Memory B cell (primary cell): ENCODE results near the gene DTX4.

Source experiments
- ATAC-seq: fragments of 150-1000 bp; cut with Tn5 transposase; 2 replicates; pipeline ENCODE4 v1.10.0; 2021; ENCODE audit warnings: low read depth, mild to moderate bottlenecking, moderate library complexity
- DNase-seq, 2 donors: peaks; one replicate each; pipeline ENCODE4 v3.0.0; 2022; ENCODE audit warnings: low spot score in 2 of 2
- H3K27ac Mint-ChIP-seq: one replicate; pipeline ENCODE4 v1.8.0; 2022; ENCODE audit warnings: mild to moderate bottlenecking, moderate library complexity, mixed read lengths
- H3K27me3 Mint-ChIP-seq: one replicate; pipeline ENCODE4 v1.8.0; 2022; ENCODE audit warnings: mixed read lengths
- H3K36me3 Mint-ChIP-seq: one replicate; pipeline ENCODE4 v1.8.0; 2022; ENCODE audit warnings: mild to moderate bottlenecking, mixed read lengths
- H3K4me1 Mint-ChIP-seq: one replicate; pipeline ENCODE4 v1.8.0; 2022; ENCODE audit warnings: mixed read lengths
- H3K4me3 Mint-ChIP-seq: one replicate; pipeline ENCODE4 v1.8.0; 2022; ENCODE audit warnings: mild to moderate bottlenecking, moderate library complexity, mixed read lengths
- H3K9me3 Mint-ChIP-seq: one replicate; pipeline ENCODE4 v1.8.0; 2022; ENCODE audit warnings: mixed read lengths

The DTX4 gene

DNA sequence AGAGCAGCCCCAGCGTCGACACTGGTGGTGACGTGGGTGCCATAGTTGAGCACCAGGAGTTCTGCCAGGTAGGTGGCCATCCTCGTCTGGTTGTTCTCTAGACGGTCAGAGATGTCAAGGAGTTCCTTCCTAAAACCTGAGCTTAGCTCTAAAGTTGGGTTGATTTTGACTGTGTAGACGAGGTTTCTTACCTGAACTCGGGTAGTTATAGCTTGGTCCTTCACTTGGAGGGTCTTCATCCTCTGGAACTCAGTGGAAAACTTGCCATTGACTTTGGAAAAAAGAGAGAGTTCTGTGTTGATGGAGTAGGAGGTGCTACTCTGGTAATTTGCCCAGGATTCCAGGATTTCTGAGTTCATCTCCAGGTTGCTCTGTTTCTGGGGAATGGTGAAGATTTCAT is 40.3 kb downstream of the DTX4 start:
- Mint-ChIP-seq H3K27ac (peak overlapping the region; percentile 96), H3K4me3 (peak overlapping the region; percentile 92), H3K9me3 (no peaks in the 10 kb centered on the region), H3K27me3 (no peaks in the 10 kb centered on the region), H3K36me3 (peaks cover 24% of the 10 kb centered on the region), H3K4me1 (peaks cover 41% of the 10 kb centered on the region)
- no peak for DNase-seq
- ATAC-seq: no peak

- peaks cover 2% of the 10 kb centered on the region for H3K9me3 Mint-ChIP-seq
- H3K4me3 Mint-ChIP-seq: peak within 1 kb of the TSS; percentile 92
- peak within 1 kb of the TSS; percentile 96 for H3K27ac Mint-ChIP-seq
- H3K4me1 Mint-ChIP-seq: peaks cover 41% of the 10 kb centered on the region
- DNase-seq: peak; percentile 34 to 48
- H3K27me3 Mint-ChIP-seq: no peaks in the 10 kb centered on the region
- peak; percentile 34 for ATAC-seq
- H3K36me3 Mint-ChIP-seq: peaks cover 19% of the 10 kb centered on the region
These were observed 41.1 kb downstream of the DTX4 start, which contains the start of gene MPEG1 for GRCh38 chr11:59212744-59213631. Gene MPEG1, minus strand, starts transcription at chr11:59212927. Its CDS starts 62 bp downstream, at chr11:59212865.

- ATAC-seq: no peak
- H3K27ac Mint-ChIP-seq: peak overlapping the region; percentile 45
- H3K36me3 Mint-ChIP-seq: peaks cover 14% of the 10 kb centered on the region
- H3K4me3 Mint-ChIP-seq: no peak overlapping the region
- no peaks in the 10 kb centered on the region for H3K27me3 Mint-ChIP-seq
- peaks cover 40% of the 10 kb centered on the region for H3K4me1 Mint-ChIP-seq
- no peak for DNase-seq
- H3K9me3 Mint-ChIP-seq: peaks cover 2% of the 10 kb centered on the region
These were observed 42.4 kb downstream of the DTX4 start for GRCh38 chr11:59214141-59214893.

DNA sequence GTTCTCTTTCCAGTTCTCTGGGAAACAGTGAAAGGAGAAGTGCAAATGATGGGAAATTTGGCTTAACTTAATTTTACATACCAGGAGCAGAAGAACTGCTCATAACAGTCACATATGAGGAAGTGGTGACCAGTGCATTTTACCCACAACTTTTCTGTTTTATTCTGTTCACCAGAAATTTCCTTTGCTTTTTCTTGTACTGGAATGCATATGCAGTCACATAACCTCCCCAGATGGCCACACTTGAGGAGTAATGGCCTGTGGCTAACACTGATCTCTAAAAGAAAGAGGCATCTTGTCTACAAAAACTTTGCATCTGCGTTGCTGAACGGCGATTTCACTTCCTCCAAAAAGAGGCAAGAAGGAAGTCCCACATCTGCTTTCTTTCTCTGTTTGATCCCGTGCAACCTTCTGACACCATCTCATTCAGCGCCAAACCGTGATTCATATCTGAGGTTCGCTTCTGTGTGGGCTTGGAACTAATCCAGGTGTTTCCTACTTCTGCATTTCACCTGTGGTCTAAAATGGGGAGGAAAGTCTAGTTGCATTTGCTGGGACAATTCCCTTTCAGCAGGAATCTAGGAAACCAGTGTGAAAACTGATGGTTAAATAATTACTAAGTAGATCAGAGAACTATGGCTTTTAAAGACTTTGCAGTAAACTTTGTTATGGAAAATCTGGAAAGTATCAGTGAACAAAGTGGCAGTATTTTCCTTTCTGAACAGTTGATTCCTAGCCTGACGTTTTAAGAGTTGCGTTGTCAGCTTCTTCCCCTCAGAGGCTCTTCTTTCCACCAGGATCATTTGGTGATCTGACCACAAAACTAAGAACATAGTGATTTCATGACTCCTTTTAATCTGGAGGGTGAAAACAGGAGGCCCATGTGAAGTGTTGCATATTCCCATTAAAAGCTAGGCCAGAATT is 45.0 kb downstream of the DTX4 start:
- H3K4me3 Mint-ChIP-seq: peak overlapping the region; percentile 63
- ATAC-seq: peak; percentile 82
- no peaks in the 10 kb centered on the region for H3K36me3 Mint-ChIP-seq
- H3K27ac Mint-ChIP-seq: peak overlapping the region; percentile 99
- H3K4me1 Mint-ChIP-seq: peaks cover 41% of the 10 kb centered on the region
- DNase-seq: peak; percentile 50 to 82
- H3K27me3 Mint-ChIP-seq: no peaks in the 10 kb centered on the region
- peaks cover 2% of the 10 kb centered on the region for H3K9me3 Mint-ChIP-seq

GRCh38 chr11:59218319-59218718 is 46.4 kb downstream of the DTX4 start:
- peak overlapping the region; percentile 99 for H3K27ac Mint-ChIP-seq
- no peak for DNase-seq
- H3K4me1 Mint-ChIP-seq: peaks cover 40% of the 10 kb centered on the region
- no peaks in the 10 kb centered on the region for H3K27me3 Mint-ChIP-seq
- no peaks in the 10 kb centered on the region for H3K36me3 Mint-ChIP-seq
- H3K4me3 Mint-ChIP-seq: no peak overlapping the region
- peaks cover 2% of the 10 kb centered on the region for H3K9me3 Mint-ChIP-seq
- no peak for ATAC-seq

DNA sequence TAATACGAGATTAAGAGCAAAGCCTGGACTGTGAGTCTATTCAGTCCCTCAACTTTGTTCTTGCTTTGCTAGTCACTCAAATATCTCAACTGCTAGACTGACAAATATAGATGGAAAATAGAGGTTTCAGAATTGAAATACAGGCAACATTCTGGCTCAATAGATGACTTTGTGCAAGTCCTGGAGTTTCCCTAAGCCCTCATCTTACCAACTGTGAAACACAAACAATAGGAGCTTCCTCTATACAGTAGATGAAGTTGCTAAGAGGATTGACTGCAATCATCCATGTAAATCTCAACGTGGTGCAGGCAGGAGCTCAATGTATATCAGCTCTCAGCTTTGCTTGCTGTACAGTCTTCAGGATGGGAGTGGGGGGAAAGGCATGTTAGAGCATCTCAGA is 47.0 kb downstream of the DTX4 start:
- Mint-ChIP-seq H3K4me3 (no peak overlapping the region), H3K36me3 (no peaks in the 10 kb centered on the region), H3K4me1 (peaks cover 42% of the 10 kb centered on the region), H3K27me3 (no peaks in the 10 kb centered on the region), H3K27ac (peak overlapping the region; percentile 99), H3K9me3 (peaks cover 2% of the 10 kb centered on the region)
- no peak for DNase-seq
- ATAC-seq: no peak

DNA sequence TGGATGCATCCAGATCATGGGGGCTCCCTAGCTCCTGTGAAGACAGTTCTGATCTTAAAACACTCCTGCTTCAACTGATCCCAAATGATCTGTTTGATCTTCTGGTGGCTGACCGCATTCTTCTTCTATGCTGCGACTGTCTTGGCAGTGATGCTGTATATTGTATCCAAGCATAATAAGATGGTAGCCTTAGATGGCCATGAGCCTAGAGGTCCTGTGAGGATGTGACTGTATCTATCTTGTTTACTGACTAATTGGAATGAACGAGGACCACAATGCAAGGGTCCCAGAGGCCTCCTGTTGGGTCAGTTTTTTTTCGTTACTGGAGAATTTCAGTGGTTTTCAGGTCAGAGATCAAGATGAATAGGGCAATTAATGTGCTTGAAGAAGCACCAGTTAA is 47.9 kb downstream of the DTX4 start:
- no peaks in the 10 kb centered on the region for H3K36me3 Mint-ChIP-seq
- H3K4me3 Mint-ChIP-seq: no peak overlapping the region
- H3K27me3 Mint-ChIP-seq: no peaks in the 10 kb centered on the region
- H3K9me3 Mint-ChIP-seq: peaks cover 2% of the 10 kb centered on the region
- peaks cover 40% of the 10 kb centered on the region for H3K4me1 Mint-ChIP-seq
- DNase-seq (no peak), ATAC-seq (no peak)
- H3K27ac Mint-ChIP-seq: peak overlapping the region; percentile 14

- Mint-ChIP-seq H3K4me1 (peaks cover 40% of the 10 kb centered on the region), H3K27ac (no peak overlapping the region), H3K4me3 (peak overlapping the region; percentile 50), H3K36me3 (no peaks in the 10 kb centered on the region), H3K27me3 (no peaks in the 10 kb centered on the region), H3K9me3 (peaks cover 2% of the 10 kb centered on the region)
- ATAC-seq (no peak), DNase-seq (no peak)
These were observed 49.5 kb downstream of the DTX4 start for GRCh38 chr11:59221441-59221840.

DNA sequence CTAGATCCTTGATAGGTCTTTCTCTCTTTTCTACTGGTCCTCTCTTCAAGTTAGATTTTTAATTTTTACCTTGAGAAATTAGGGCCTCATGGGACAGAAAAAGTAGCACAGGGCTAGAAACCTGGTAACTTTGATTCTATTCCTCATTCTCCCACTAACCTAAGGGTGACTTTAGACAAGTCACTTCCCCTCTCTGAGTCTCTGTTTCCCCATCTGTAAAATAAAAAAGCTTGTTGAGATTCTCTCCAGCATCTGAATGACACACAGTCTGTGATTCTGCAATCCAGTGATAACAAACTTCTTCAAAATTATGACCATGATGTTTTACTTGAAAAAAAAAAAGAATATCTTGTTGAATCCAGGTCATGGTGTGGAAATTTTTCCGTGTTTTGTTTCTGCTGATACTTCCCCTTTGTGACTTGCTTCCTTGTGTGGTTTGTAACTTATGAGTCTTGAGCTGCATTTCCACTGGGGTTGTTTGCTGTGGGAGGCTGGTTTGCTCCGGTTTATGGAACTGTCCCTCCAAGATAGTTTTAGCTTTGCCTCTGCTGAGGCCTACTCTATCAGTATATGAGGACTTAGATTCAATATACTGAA is 50.6 kb downstream of the DTX4 start:
- no peaks in the 10 kb centered on the region for H3K36me3 Mint-ChIP-seq
- H3K27ac Mint-ChIP-seq: peak overlapping the region; percentile 59
- H3K4me3 Mint-ChIP-seq: no peak overlapping the region
- H3K9me3 Mint-ChIP-seq: peaks cover 2% of the 10 kb centered on the region
- peak; percentile 31 for ATAC-seq
- peaks cover 32% of the 10 kb centered on the region for H3K4me1 Mint-ChIP-seq
- no peaks in the 10 kb centered on the region for H3K27me3 Mint-ChIP-seq
- DNase-seq: no peak

- peak overlapping the region; percentile 21 for H3K4me3 Mint-ChIP-seq
- H3K9me3 Mint-ChIP-seq: no peaks in the 10 kb centered on the region
- H3K27ac Mint-ChIP-seq: peak overlapping the region; percentile 59
- H3K4me1 Mint-ChIP-seq: peaks cover 27% of the 10 kb centered on the region
- DNase-seq: no peak
- peak; percentile 69 for ATAC-seq
- no peaks in the 10 kb centered on the region for H3K36me3 Mint-ChIP-seq
- H3K27me3 Mint-ChIP-seq: no peaks in the 10 kb centered on the region
These were observed 51.2 kb downstream of the DTX4 start for GRCh38 chr11:59223177-59223576.

DNA sequence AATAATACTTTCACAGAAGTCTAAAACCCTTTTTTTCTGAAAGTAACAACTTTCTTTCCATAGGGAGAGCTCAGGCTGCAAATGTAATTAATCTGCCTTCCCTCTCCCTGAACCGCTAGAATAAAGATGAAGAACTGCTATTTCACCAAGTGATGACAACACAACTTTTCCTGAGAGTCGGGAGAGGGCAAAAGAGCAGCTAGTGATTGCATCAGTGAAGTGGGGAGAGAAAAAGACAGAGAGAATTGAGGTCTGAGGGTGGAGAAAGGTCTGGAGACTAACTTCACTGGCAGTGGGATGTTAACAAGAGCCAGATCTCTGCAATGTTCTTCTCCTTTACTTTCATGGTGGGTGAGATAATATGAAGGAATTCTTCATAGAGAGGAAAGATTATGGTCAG is 51.7 kb downstream of the DTX4 start:
- DNase-seq: no peak
- Mint-ChIP-seq H3K4me1 (peaks cover 23% of the 10 kb centered on the region), H3K27me3 (no peaks in the 10 kb centered on the region), H3K9me3 (no peaks in the 10 kb centered on the region), H3K4me3 (no peak overlapping the region), H3K27ac (peak overlapping the region; percentile 59), H3K36me3 (no peaks in the 10 kb centered on the region)
- no peak for ATAC-seq

DNA sequence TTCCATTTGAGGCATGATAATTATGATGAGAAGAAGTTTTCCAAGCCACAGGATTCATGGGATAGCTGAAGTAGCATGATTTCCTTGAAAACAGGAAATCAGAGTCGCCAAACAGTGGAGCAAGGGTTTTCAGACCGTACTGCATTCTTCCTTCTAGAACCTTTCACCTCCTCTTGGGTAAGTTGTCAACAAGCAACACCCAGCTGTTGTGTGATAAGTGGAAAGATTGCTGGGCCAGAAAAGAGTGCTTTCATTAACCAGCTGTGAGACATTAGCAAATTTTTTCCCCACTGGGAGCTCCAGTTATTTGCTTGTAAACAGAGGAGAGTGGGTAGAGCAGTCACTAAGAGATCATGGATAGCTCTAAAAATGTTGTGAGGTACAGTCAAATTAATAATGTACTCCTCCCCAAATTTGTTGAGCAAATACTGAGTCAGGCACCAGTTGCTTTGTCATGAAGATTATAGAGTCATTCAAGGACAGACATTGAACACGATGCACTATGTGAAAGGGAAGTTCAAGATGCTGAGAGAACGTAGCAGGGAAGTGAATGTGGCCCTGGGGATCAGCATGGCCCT is 52.5 kb downstream of the DTX4 start:
- DNase-seq (no peak), ATAC-seq (peak; percentile 42)
- Mint-ChIP-seq H3K27ac (peak overlapping the region; percentile 59), H3K4me3 (no peak overlapping the region), H3K4me1 (peaks cover 23% of the 10 kb centered on the region), H3K36me3 (no peaks in the 10 kb centered on the region), H3K27me3 (no peaks in the 10 kb centered on the region), H3K9me3 (no peaks in the 10 kb centered on the region)

DNA sequence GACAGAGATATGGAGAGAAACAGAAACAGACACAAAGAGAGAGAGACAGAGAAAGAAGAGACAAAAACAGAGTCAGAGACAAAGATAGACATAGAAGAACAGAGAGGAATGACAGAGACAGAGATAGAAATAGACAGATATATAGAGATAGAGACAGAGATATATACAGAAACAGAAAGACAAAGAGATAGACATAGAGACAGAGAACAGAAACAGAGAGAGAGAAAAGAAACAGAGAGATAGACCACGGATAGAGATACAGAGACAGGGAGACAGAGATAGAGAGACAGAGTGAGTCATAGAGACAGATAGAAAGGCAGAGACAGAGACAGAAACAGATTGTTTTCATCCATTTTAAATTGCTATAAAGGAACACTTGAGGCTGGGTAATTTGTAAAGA is 53.1 kb downstream of the DTX4 start:
- peak overlapping the region; percentile 59 for H3K27ac Mint-ChIP-seq
- no peak overlapping the region for H3K4me3 Mint-ChIP-seq
- no peaks in the 10 kb centered on the region for H3K36me3 Mint-ChIP-seq
- peaks cover 20% of the 10 kb centered on the region for H3K4me1 Mint-ChIP-seq
- no peaks in the 10 kb centered on the region for H3K9me3 Mint-ChIP-seq
- no peak for DNase-seq
- H3K27me3 Mint-ChIP-seq: no peaks in the 10 kb centered on the region
- no peak for ATAC-seq
